Activated naive CD4-positive, alpha-beta T cell treated with anti-CD3 and anti-CD28 coated beads, Interleukin-2, amount 50 U/mL, for 16 hours (primary cell): ENCODE results near the gene PCSK1N.
A peak's percentile ranks its signal among the peaks of the same experiment; 100 is the strongest.
"Not testable (repeated sequence)": the region's sequence is repeated elsewhere in the genome, so short reads cannot be mapped to it uniquely, and the experiment has no call there.

ENCODE experiments used
- DNase-seq: peaks from one replicate; pipeline ENCODE4 v3.0.0-alpha.2; 2020

The PCSK1N gene

GRCh38 chrX:48819394-48819793 is 16.0 kb downstream of the PCSK1N start:
- not testable (repeated sequence) for DNase-seq

DNA sequence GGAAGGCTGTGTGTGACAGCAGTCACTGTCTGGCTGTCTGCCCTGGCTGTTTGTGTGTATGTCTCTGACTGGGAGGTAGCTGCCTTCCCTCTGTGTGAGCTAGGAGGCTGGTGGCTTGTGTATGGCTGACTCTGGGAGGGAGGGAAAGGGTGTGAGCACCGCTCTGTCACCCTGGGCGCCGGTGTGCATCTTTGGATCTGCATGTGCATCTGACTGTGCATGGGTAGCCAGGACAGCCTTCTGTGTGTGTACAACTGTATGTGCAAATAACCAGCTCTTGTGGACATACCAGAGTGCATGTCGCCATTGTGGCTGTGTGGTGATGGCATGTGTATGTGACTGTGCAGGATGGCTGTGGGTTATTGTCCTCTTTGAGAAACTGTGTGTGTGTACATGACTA is 16.5 kb downstream of the PCSK1N start:
- DNase-seq: no peak

DNA sequence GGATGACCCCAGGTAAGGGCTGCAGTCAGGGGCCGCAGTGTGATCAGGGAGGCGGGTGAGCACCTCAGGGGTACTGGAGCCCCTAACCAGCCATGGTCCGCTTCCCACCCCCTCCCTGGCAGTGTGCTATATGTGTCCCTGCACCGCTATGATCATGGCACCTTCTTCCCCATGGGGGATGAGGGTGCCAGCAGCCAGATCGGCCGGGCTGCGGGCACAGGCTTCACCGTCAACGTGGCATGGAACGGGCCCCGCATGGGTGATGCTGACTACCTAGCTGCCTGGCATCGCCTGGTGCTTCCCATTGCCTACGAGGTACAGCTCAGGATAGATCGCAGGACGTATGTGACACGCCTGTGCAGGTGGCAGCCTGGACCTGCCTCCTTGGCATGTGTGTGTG is 17.3 kb downstream of the PCSK1N start:
- no peak for DNase-seq

- DNase-seq: no peak
Observed at GRCh38 chrX:48816014-48816810, 19.2 kb downstream of the PCSK1N start.

DNA sequence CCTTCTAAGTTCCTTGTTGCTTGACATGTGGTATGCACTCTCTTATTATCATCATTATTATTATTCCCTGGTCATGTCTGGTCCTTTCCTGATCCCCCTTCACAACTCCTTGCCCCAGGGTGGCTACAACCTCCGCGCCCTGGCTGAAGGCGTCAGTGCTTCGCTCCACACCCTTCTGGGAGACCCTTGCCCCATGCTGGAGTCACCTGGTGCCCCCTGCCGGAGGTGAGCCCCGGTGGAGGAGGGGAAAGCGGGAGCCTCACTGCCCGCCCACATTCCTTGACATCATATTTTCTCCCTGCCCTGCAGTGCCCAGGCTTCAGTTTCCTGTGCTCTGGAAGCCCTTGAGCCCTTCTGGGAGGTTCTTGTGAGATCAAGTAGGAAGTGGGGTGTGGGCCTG is 20.1 kb downstream of the PCSK1N start:
- DNase-seq: no peak

- no peak for DNase-seq
Observed at GRCh38 chrX:48814722-48815121, 20.7 kb downstream of the PCSK1N start.

GRCh38 chrX:48813644-48814043 is 21.8 kb downstream of the PCSK1N start:
- DNase-seq: no peak

GRCh38 chrX:48806081-48806480 is 29.3 kb downstream of the PCSK1N start:
- DNase-seq: no peak

- DNase-seq: no peak
Observed at GRCh38 chrX:48802905-48803200, 32.6 kb downstream of the PCSK1N start.

DNA sequence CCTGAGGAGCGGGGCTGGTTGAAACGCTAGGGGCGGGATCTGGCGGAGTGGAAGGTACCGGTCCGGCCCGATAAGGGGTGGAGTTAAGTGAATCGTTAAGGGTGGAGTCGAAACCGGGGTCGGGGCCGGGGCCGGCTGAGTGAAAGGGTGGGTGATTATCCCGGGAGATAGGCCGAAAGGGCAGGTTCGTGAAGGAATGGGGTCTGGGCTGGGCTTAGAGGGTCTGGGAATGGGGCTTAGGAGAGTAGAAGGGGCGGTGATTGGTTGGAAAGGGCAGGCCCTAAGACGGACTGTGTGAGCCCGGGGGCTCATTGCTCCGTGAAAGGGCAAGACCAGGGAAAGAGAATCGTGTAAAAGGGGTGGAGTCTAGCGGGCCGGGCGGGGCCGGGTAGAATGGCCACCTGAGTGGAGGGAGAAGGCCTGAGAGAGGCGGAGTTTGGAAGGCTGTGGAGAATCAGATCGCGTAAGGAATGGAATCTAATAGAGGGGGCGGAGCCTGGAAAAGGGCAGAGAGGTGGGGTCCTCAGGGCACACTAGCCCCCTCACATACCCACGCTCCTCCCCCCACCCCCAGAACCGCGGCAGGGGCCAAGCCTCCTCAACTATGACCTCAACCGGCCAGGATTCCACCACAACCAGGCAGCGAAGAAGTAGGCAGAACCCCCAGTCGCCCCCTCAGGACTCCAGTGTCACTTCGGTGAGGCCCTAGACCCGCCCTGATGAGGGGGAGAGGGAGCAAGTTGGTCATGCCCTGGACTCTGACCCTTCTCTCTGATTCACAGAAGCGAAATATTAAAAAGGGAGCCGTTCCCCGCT is 33.1 kb downstream of the PCSK1N start:
- peak; percentile 52 for DNase-seq

DNA sequence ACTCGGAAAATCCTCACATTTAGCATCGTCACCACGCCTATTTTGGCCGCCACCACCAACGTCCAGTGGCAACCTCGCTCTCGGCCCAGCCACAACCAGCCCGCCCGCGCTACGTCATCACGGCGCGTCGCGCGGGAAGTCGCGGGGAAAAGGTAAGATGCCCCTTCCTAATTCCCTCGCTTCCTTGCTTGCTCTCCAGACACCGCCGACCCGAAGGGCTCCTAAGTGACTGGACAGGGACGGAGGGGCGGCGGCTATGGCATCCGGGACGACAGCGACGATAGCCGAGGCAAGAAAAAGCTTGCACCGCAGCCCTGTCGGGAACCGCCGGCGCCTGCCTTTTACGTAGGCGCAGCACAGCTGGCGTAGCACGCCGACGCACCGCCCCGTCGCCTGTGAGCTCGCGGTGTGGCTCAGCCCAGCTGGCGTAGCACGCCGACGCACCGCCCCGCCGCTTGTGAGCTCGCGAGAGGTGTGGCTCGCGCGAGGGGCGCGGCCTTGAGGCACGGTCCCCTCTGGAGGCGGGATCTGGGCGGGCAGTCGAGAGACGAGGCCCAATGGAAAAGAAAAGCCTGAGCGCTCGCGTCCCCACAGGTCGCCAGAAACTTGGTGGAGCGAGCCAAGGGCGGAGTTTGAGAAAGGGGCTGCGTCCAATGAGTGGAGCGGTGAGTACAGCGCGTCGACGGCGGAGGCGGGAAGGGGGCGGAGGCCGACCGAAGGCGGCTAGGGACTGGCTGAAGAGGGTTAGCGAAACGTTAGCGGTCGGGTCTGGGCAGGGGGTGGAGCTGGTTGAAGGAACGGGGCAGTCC is 33.9 kb downstream of the PCSK1N start, which contains the start of gene HDAC6:
TSS of gene HDAC6 (plus strand) at position 788 of the 809 bp plus-strand sequence. CDS start 626 bp downstream, outside the sequence.
- DNase-seq: peak; percentile 95

DNA sequence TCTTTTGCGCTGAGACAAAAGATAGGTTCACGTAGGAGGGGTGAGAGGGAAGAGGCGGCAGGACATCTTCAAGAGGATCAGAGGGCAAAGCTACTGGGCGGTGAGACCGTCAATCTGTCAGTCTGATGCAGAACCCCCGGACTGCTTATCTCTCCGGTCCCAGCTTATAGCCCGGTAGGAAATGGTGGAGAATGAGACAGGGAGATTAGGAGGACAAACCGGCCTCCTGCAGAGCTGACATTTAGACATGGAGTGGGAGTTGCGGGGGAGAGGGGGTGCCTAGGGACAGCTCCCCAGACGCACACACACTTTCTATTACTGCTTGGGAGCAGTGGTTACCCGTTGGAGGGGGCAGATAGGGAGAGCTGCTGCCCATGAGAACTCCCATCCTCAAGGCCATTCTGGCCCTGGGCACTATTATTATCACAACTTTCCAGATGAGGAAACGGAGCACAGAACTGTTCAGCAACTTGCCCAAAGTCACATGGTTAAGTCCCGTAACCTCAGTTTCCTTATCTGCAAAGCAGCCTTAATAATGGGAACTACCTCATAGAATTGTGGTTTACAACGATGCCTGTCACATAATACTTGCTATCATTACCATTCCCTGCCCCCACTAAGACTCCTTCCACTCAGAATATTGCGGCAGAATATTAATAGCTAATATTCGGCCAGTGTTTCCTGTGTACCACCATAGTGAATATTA is 34.7 kb downstream of the PCSK1N start:
- DNase-seq: no peak

GRCh38 chrX:48798318-48798717 is 37.1 kb downstream of the PCSK1N start:
- DNase-seq: no peak

GRCh38 chrX:48794911-48795515 is 40.4 kb downstream of the PCSK1N start:
- DNase-seq: no peak

DNA sequence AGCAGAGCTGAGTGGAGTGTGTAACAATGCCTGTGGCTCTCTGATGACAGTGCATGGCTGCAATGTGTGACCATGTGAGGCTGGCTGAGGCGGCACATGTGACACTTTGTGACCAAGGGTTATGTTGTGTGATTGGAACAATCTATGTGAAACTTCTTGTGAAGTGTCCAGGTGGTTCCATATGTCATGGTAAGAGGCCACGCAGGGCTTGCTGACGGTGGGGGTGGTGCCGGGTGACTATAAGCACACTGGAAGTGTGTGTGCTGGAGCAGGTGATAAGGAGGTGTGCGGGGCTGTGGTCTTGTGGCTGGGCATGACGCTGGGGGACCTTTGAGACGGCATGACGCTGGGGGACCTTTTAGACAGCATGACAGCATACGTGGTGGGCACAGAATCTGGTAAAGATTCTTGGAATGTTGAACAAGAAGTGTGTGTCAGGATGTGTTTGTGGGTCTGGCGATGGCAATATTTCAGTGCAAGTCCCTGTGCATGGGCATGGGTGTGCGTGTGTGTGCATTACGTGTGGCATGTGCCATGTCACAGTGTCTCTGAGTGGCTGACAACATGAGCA is 41.0 kb downstream of the PCSK1N start:
- no peak for DNase-seq

DNA sequence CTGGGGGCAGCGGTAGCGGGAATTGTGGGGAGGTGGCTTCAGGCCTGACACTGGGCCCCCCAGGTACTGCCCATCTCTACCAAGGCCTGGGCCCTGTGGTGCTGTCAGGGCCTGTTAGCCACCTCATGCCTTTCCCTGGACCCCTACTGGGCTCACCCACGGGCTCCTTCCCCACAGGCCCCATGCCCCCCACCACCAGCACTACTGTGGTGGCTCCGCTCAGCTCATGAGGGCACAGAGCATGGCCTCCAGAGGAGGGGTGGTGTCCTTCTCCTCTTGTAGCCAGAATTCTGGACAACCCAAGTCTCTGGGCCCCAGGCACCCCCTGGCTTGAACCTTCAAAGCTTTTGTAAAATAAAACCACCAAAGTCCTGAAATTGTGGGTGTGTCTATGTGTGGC is 41.5 kb downstream of the PCSK1N start:
- DNase-seq: no peak

- no peak for DNase-seq
Observed at GRCh38 chrX:48792219-48792618, 43.2 kb downstream of the PCSK1N start.

GRCh38 chrX:48791063-48791820 is 44.2 kb downstream of the PCSK1N start:
- no peak for DNase-seq

- DNase-seq: no peak
Observed at GRCh38 chrX:48790477-48790876, 44.9 kb downstream of the PCSK1N start.

- DNase-seq: no peak
Observed at GRCh38 chrX:48789366-48790220, 45.8 kb downstream of the PCSK1N start.
